Esophagus squamous epithelium (tissue), 5 donors: ENCODE data around the gene YPEL3. TPM values are rescaled to one million over a fixed set of nuclear protein-coding genes. Genes with fewer than 3 reads are reported as not detected.

Experiments
- DNase-seq: peaks from one replicate; lab custom pipeline; 2025; lab: John Stamatoyannopoulos, UW
- H3K27ac ChIP-seq, 4 donors: fragments of 200-600 bp; sonication (generic); one replicate each; pipeline ENCODE4 v1.5.1; 2016 to 2019; ENCODE audit warnings: mild to moderate bottlenecking in 1 of 4
- H3K27me3 ChIP-seq, 4 donors: fragments of 200-600 bp; sonication (generic); 1 replicate in 3 of 4; 2 replicates in 1 of 4; pipeline versions ENCODE4 v1.5.1 to v1.6.0; 2017 to 2021; ENCODE audit warnings: antibody characterized with exemption in 1 of 4
- H3K36me3 ChIP-seq, 3 donors: fragments of 200-600 bp; sonication (generic); one replicate each; pipeline ENCODE4 v1.5.1; 2016 to 2019
- H3K4me1 ChIP-seq, 3 donors: fragments of 200-600 bp; sonication (generic); one replicate each; pipeline ENCODE4 v1.5.1; 2017 to 2019
- H3K4me3 ChIP-seq, 4 donors: fragments of 200-600 bp; sonication (generic); 1 replicate in 3 of 4; 2 replicates in 1 of 4; pipeline ENCODE4 v1.5.1; 2016 to 2019; ENCODE audit warnings: mild to moderate bottlenecking in 2 of 4, moderate library complexity in 1 of 4
- H3K9me3 ChIP-seq, 3 donors: fragments of 200-600 bp; sonication (generic); one replicate each; pipeline ENCODE4 v1.5.1; 2016 to 2019
- POLR2A ChIP-seq, 4 donors: fragments of 450-650 bp; IDR thresholded peaks; one replicate each; pipeline ENCODE4 v1.6.1; 2017; ENCODE audit warnings: antibody characterized with exemption in 4 of 4, mild to moderate bottlenecking in 4 of 4, moderate library complexity in 3 of 4
- WGBS, 2 donors: methylation state at CpG; one replicate each; pipeline ENCODE4 v1.1.5; 2018; 5-methylcytosine and 5-hydroxymethylcytosine counted together
- intact Hi-C: fragments of 100-400 bp; cut with DNase I; formaldehyde crosslinking; loops from one replicate; pipeline ENCODE4 v1.15.0; 2022
- total RNA-seq, 4 donors: library from RNA; depleted of rRNA; stranded (reverse); fragments of >200 nt; gene quantifications; one replicate each; pipeline ENCODE4 v1.1.0, GENCODE V29; 2016
- TF ChIP-seq, protein P1 (sequence below), 6 experiments: fragments of 450-650 bp in 4 of 6; fragments of 200-600 bp in 2 of 6; sonication (generic) in 2 of 6; IDR thresholded peaks; one replicate each; pipeline ENCODE4 v1.5.1; 2016 to 2019; ENCODE audit warnings: antibody characterized with exemption in 6 of 6, mild to moderate bottlenecking in 4 of 6, moderate library complexity in 4 of 6
- donor health status: DM: yes; HTN: yes; CAD: no.

YPEL3 gene
- total RNA-seq, 4 donors from 2014 or later, result 26.4 to 131 (median 63.0) TPM

DNA sequence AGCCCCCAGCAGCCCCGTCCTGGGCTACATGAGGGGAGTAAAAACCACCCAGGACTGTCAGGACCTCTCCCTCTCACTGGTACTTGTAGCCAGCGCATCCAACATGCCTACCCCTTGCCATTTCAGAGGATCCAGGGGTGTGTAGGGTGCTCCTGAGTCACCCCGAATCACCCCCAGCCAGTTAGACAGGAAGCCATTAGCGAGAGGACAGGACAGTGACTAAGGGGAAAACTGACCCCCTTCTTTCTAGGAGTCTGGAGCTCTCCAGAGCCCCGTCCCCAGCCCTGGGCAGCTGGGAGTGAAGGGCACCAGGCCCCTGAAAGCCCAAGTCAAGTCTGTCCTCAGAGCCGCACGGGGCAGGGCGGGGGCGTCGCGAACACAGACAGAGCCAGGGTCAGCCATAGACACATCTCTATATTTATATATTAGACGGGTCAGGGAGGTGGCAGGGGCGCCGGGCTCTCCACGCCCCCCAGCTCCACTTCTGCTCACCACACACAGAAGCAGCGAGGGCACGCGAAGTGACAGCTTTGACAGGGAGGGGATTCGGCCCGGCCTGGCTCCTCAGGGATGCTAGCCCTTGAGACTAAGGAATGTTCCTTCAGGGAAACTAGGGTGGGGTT is 17.8 kb upstream of the YPEL3 start:
- Histone ChIP-seq H3K9me3 (no peaks in the 10 kb centered on the region), H3K36me3 (peaks cover 17 to 100% (median 35%) of the 10 kb centered on the region in 3 donors), H3K4me1 (peaks cover 22 to 64% (median 27%) of the 10 kb centered on the region in 3 donors), H3K27me3 (no peaks in the 10 kb centered on the region), H3K4me3 (peak overlapping the region in 1 of 4 donors; percentile 31), H3K27ac (peak overlapping the region; percentile 61 to 83 (median 77))
- intact Hi-C loops, result no loop called here
- TF ChIP-seq, protein P1, sequence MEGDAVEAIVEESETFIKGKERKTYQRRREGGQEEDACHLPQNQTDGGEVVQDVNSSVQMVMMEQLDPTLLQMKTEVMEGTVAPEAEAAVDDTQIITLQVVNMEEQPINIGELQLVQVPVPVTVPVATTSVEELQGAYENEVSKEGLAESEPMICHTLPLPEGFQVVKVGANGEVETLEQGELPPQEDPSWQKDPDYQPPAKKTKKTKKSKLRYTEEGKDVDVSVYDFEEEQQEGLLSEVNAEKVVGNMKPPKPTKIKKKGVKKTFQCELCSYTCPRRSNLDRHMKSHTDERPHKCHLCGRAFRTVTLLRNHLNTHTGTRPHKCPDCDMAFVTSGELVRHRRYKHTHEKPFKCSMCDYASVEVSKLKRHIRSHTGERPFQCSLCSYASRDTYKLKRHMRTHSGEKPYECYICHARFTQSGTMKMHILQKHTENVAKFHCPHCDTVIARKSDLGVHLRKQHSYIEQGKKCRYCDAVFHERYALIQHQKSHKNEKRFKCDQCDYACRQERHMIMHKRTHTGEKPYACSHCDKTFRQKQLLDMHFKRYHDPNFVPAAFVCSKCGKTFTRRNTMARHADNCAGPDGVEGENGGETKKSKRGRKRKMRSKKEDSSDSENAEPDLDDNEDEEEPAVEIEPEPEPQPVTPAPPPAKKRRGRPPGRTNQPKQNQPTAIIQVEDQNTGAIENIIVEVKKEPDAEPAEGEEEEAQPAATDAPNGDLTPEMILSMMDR (IDR thresholded peaks at IDR 0.05), result no peak
- no peak for TF ChIP-seq POLR2A (IDR thresholded peaks at IDR 0.05)
- WGBS, 2 donors, result 90 to 100% methylated on average over 3 to 18 of the region's 20 CpGs
- DNase-seq, result no peak

GRCh38 chr16:30113031-30113710 is 17.2 kb upstream of the YPEL3 start, which contains the start of gene GDPD3:
TSS of gene GDPD3 (minus strand) at chr16:30113537. CDS start at chr16:30113478, 59 bp downstream.
- TF ChIP-seq, protein P1 (IDR thresholded peaks at IDR 0.05), result no peak
- no peak for TF ChIP-seq POLR2A (IDR thresholded peaks at IDR 0.05)
- DNase-seq, result no peak
- WGBS, 2 donors, result 68 to 78% methylated on average over 5 to 10 of the region's 20 CpGs
- intact Hi-C loops, result no loop called here
- H3K36me3 ChIP-seq, result peaks cover 16 to 100% (median 36%) of the 10 kb centered on the region in 3 donors
- H3K4me3 ChIP-seq, result peak within 1 kb of the TSS in 2 of 4 donors; percentile 14 to 31
- H3K9me3 ChIP-seq, result no peaks in the 10 kb centered on the region
- H3K27ac ChIP-seq, result peak within 1 kb of the TSS; percentile 61 to 83 (median 77)
- peaks cover 22 to 61% (median 27%) of the 10 kb centered on the region in 3 donors for H3K4me1 ChIP-seq
- H3K27me3 ChIP-seq, result no peaks in the 10 kb centered on the region

GRCh38 chr16:30112197-30113030 is 16.4 kb upstream of the YPEL3 start:
- H3K27ac ChIP-seq, result peak overlapping the region; percentile 57 to 83 (median 77)
- WGBS, 2 donors, result 65 to 78% methylated on average over 8 to 9 of the region's 29 CpGs
- H3K9me3 ChIP-seq, result no peaks in the 10 kb centered on the region
- intact Hi-C loops, result no loop called here
- TF ChIP-seq, protein P1 (IDR thresholded peaks at IDR 0.05), result peak; percentile 45 to 78 (median 58)
- no peak for TF ChIP-seq POLR2A (IDR thresholded peaks at IDR 0.05)
- peak overlapping the region in 2 of 4 donors; percentile 14 to 31 for H3K4me3 ChIP-seq
- H3K36me3 ChIP-seq, result peaks cover 9 to 100% (median 36%) of the 10 kb centered on the region in 3 donors
- H3K4me1 ChIP-seq, result peaks cover 22 to 55% (median 27%) of the 10 kb centered on the region in 3 donors
- H3K27me3 ChIP-seq, result no peaks in the 10 kb centered on the region
- no peak for DNase-seq

GRCh38 chr16:30110661-30111060 is 14.6 kb upstream of the YPEL3 start:
- TF ChIP-seq POLR2A (IDR thresholded peaks at IDR 0.05), result no peak
- TF ChIP-seq, protein P1 (IDR thresholded peaks at IDR 0.05), result no peak
- Histone ChIP-seq H3K27me3 (no peaks in the 10 kb centered on the region), H3K9me3 (no peaks in the 10 kb centered on the region), H3K27ac (no peak overlapping the region), H3K4me1 (peaks cover 22 to 39% (median 22%) of the 10 kb centered on the region in 3 donors), H3K4me3 (no peak overlapping the region), H3K36me3 (peaks cover 6 to 100% (median 23%) of the 10 kb centered on the region in 3 donors)
- 60 to 69% methylated on average over 6 to 7 of the region's 7 CpGs for WGBS, 2 donors
- no peak for DNase-seq
- intact Hi-C loops, result no loop called here
